HG03558 (cell line): ENCODE data around the gene PHLPP1.
"Not testable (repeated sequence)": the region's sequence is repeated elsewhere in the genome, so short reads cannot be mapped to it uniquely, and the experiment has no call there.

ENCODE experiments used
- ATAC-seq: cut with Tn5 transposase; IDR thresholded peaks from one replicate; pipeline ENCODE4 v1.9.1; 2021; ENCODE audit warnings: moderate number of reproducible peaks; ENCODE audit not compliant: unreplicated experiment; ENCODE audit errors: extremely low read depth

Gene PHLPP1

DNA sequence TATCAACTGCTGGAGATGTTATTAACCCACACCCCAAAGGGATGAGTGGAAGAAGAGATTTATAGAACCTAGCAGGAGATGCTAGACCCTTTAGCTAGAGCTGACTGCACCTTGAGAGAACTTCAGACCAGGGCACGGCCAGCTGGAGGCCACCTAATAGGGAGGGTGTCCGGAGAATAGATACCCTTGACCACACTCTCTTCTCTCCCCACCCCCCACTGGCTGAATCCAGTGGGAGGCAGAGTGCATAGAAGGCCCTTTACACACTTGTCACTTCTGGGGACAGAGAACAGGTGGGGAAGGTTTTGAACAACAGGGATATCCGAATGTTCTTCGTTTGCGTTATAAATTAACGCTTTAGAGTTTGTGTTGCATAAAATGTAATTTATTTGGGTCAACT lies 84.6 kb downstream of the PHLPP1 start:
- no peak for ATAC-seq

GRCh38 chr18:62802523-62802922 lies 87.2 kb downstream of the PHLPP1 start:
- ATAC-seq = no peak

- no peak for ATAC-seq
These were observed 92.1 kb downstream of the PHLPP1 start for GRCh38 chr18:62807396-62807795.

DNA sequence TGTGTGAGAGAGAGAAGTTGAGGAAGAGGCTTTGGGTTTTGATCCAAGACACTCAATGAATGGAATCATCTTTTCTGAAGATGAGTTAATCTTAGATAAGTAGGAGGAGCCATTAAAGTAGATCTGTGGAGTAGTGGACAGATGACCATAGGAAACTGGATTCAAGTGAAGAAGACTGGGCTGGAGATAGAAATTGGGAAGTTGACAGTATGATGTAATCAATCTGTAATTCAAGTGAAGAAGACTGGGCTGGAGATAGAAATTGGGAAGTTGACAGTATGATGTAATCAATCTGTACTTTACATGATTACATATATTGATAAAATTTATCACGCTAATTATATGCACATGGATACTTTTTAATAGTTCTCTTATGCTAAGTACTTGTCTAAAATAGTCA lies 92.8 kb downstream of the PHLPP1 start:
- ATAC-seq = no peak

DNA sequence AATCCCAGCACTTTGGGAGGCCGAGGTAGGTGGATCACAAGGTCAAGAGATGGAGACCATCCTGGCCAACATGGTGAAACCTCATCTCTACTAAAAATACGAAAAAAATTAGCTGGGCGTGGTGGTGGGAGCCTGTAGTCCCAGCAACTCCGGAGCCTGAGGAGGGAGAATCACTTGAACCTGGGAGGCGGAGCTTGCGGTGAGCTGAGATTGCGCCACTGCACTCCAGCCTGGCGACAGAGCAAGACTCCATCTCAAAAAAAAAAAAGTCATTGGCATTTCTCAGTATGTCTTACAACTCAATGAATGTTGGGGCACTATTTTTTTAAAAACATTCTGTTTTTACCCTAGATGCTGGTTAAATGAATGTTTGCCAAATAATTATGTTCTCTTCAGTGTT lies 94.1 kb downstream of the PHLPP1 start:
- ATAC-seq = not testable (repeated sequence)

DNA sequence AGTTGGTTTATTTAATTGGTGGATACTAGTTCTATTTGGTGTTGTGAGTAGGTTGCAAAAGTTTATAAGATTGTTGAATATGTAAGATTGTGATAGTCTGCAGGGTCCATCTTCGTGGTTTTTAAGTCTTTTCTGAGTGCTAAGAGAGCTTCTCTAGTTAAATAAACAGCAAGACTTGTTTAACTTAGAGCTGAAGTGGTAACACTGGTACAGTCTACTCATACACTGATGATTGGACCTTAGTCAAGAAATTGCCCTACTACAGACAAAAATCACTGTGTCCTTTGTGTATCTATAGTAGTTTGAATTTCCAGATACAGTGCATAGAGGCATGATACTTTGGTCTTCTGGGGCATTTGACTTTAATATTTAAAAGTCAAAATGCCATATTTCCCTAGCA lies 94.6 kb downstream of the PHLPP1 start:
- ATAC-seq = no peak

GRCh38 chr18:62810682-62811081 lies 95.3 kb downstream of the PHLPP1 start:
- no peak for ATAC-seq

DNA sequence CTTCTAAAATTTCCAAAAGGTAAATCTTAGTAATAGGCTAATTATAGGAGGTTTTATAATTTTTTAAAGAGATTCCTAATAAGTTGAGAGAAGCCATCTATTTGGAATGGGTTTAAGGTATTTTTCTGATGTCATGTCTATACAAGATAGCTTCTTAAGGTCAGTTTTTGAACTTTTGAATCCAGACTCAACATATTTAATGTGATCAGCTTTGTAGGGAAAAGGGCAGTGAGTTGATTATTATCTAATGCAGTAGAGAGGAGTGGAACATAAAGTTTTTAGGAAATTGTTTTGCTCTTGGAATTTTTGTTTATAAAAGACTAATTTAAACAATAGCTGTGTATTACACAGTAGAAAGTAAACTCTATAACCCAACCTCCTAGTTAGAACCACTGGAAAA lies 96.3 kb downstream of the PHLPP1 start:
- ATAC-seq = no peak

DNA sequence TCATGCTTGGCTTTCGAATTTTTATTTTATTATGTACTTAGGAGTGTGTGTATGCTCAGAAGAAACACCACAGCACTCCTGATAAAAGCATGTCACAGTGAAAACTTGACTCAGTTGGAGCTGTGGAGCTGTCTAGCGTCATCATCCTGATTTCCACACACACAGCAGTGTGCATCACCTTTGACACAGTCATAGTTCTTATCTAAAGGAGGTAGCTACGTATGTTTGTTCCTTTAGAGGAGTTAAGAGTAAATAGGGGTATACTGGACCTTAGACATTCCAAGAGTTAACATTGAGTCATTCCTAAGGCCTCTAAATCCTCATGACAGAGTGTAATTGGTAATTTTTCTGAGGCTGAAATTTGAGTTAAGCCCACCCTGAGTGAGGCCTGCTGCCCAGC lies 96.9 kb downstream of the PHLPP1 start:
- no peak for ATAC-seq

GRCh38 chr18:62812876-62813275 lies 97.5 kb downstream of the PHLPP1 start:
- ATAC-seq = no peak

DNA sequence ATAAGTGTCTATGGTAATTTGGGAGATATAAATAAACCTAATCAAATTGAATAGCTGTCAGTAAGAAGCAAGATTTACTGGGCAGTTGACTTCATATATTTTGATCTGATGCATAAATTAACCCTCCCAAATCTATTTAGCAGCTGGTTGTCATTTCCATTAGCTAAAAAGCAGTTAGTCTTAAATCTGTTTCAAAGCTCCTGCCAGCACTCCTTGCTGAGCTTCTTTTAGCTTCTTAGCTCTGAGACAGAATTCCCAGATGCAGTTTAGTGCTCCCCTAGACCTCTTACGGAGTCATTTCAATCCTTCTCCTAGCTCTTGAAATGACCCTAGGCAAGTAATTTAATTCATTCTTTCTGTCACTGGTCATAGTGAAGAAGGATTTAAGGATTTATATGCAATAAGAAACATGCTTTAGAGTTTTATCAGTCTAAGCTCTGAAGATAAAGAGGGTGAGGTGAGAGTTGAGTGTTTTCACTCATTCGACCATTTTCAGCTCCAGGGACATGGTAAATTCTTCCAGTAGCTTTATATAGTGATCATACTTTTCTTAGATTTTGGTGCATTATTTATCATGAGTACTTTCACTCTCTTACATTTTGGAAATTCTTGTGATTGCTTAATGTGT lies 98.9 kb downstream of the PHLPP1 start:
- no peak for ATAC-seq

GRCh38 chr18:62825382-62825781 lies 110.0 kb downstream of the PHLPP1 start:
- no peak for ATAC-seq

DNA sequence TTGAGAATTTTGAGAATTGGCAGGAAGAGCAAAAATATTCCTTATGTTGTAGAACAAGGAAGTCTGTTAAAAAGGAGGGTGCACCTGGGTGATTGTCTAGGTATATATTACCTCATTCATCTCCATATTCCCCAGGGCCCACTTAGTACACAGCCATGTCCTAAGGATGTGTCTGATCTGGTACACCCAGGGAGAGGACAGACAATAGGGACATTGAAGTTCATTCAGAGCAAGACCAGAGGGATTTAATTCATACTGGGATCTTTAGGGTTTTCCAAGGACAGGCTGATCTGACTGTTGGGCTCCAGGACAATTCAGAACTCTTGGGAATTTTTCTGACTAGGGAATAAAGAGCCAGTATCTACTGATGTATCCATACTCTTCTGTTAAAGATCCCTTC lies 112.1 kb downstream of the PHLPP1 start:
- ATAC-seq = no peak

GRCh38 chr18:62828091-62828640 lies 112.8 kb downstream of the PHLPP1 start:
- ATAC-seq = no peak

- ATAC-seq = no peak
These were observed 113.5 kb downstream of the PHLPP1 start for GRCh38 chr18:62828852-62829251.

DNA sequence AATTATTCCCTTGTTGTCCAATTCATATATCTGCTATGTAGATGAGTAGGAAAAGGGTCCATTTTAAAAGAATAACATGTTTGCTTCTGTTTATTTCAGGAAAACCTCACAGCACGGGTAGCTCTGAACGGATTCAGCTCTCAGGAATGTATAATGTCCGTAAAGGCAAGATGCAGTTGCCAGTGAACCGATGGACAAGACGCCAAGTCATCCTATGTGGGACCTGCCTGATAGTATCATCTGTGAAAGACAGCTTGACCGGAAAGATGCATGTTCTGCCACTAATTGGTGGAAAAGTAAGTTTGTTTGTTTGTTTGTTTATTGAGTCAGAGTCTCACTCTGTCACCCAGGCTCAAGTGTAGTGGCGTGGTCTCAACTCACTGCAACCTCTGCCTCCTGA lies 114.6 kb downstream of the PHLPP1 start:
- no peak for ATAC-seq

DNA sequence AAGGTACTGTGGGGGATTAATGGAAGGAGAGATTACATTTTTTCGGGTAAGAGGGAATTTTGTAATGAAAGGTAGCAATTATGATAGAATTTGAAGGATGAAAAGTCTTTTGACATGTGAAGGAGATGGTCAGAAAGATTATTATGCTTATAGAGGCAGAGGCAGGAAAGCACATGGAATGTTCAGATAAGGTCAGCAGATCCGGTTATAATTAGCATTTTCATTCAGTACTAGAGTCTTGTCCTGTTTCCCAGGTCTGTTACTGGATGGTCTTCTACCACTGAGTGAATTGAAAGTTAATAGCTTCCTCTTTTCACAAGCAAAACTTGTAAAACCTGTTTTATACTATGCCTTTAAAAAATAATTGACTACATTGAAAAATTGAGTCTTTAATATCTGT lies 116.9 kb downstream of the PHLPP1 start:
- no peak for ATAC-seq

GRCh38 chr18:62833494-62833893 lies 118.2 kb downstream of the PHLPP1 start:
- ATAC-seq = no peak

DNA sequence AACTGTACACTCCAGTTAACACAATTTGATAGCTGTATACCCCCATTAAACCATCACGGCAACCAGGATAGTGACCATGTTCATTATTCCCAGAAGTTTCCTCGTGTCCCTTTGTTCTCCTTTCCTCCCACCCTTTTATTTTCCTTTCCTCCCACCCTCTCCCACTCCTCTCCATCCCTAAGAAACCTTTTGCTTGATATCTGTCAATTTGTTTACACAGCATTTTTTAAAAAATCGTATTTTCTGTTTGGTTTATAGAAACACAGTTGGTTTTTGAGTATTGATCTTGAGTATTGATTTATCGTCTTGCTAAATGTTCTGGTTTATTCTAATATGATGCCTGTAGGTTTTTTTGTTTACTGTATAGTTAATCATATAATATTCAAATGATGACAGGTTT lies 119.4 kb downstream of the PHLPP1 start:
- ATAC-seq = no peak

- no peak for ATAC-seq
These were observed 121.7 kb downstream of the PHLPP1 start for GRCh38 chr18:62837011-62837410.

- peak; percentile 77 for ATAC-seq
These were observed 123.2 kb downstream of the PHLPP1 start for GRCh38 chr18:62838475-62839098.
